ENCODE measurements around the gene ZNF226.

DNA sequence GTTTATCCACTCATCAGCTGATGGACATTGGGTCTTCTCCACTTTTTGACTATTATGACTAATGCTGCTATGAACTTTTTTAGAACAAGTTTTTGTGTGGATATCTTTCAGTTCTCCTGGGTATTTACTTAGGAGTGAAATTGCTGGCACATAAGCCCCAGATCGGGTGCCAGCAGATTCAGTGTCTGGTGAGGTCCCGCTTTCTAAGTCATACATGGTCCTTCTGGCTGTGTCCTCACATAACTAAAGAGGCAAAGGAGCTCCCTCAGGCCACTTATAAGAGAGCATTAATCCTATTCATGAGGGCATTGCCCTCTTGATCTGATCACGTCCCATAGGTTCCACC, 600 bp upstream of the ZNF226 start:
- TF ChIP-seq CTCF (conservative IDR thresholded peaks at IDR 0.05 in 1 of 2, IDR thresholded peaks at IDR 0.05 in 1 of 2; ENCODE audit: extremely low read depth in 1 of 2, insufficient read depth in 1 of 2, low read depth in 1 of 2, low read length in 2 of 2) (no peak), EZH2 (IDR thresholded peaks at IDR 0.05; ENCODE audit: borderline replicate concordance, low read length) (no peak)

Measured in mammary epithelial cell (primary cell).